Epithelial cell of proximal tubule (primary cell): ENCODE data around the gene ZMIZ1. TPM values are rescaled to one million over a fixed set of nuclear protein-coding genes. Genes with fewer than 3 reads are reported as not detected.

Experiments used
- DNase-seq: peaks from one replicate; pipeline ENCODE4 v3.0.0-alpha.2; 2011; ENCODE audit warnings: low read depth
- H3K4me3 ChIP-seq: 2 replicates; pipeline ENCODE4 v1.5.1; 2011; ENCODE audit warnings: low read depth, mild to moderate bottlenecking, low read length
- CTCF ChIP-seq: conservative IDR thresholded peaks from 2 replicates; pipeline ENCODE4 v1.5.1; 2012; ENCODE audit warnings: low read depth, mild to moderate bottlenecking, low read length
- total RNA-seq: library from RNA; depleted of rRNA; stranded (reverse); fragments of >200 nt; gene quantifications from 2 replicates; pipeline ENCODE4 v1.2.3, GENCODE V29; 2015

The ZMIZ1 gene
- total RNA-seq, 1 donor from 2014 or later, result 21.4 TPM

- no peak overlapping the region for H3K4me3 ChIP-seq
- DNase-seq, result no peak
- no peak for TF ChIP-seq CTCF
Observed at GRCh38 chr10:79108728-79109127, 40.0 kb downstream of the ZMIZ1 start.

- DNase-seq, result peak; percentile 90
- no peak overlapping the region for H3K4me3 ChIP-seq
- no peak for TF ChIP-seq CTCF
Observed at GRCh38 chr10:79111427-79111826, 42.7 kb downstream of the ZMIZ1 start.

- no peak for TF ChIP-seq CTCF
- DNase-seq, result no peak
- no peak overlapping the region for H3K4me3 ChIP-seq
Observed at GRCh38 chr10:79111846-79112614, 43.3 kb downstream of the ZMIZ1 start.

- peak; percentile 31 for DNase-seq
- TF ChIP-seq CTCF, result no peak
- no peak overlapping the region for H3K4me3 ChIP-seq
Observed at GRCh38 chr10:79112881-79113431, 44.2 kb downstream of the ZMIZ1 start.

GRCh38 chr10:79113827-79114226 lies 45.1 kb downstream of the ZMIZ1 start:
- DNase-seq, result no peak
- no peak overlapping the region for H3K4me3 ChIP-seq
- no peak for TF ChIP-seq CTCF

- DNase-seq, result no peak
- TF ChIP-seq CTCF, result no peak
- no peak overlapping the region for H3K4me3 ChIP-seq
Observed at GRCh38 chr10:79115302-79115701, 46.5 kb downstream of the ZMIZ1 start.

DNA sequence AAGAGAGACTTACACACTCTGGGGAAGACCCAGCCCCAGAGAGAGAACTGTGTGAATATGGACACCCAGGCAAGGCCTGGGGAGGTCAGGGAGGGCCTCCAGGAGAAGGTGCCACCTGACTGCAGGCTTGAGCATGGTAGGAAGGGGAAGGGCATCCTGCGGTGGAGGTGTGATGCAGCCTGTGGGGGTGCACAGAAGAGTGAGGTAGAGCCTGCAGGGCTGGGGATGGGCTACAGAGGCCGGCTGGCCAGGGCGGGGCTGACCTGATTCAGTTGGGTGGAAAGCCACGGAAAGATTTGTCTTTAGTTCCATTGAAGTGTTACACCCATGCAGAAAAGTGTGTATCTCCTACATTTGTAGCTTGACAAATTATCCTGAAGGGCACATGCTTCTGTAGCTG lies 47.6 kb downstream of the ZMIZ1 start:
- no peak for DNase-seq
- no peak for TF ChIP-seq CTCF
- no peak overlapping the region for H3K4me3 ChIP-seq
